HepG2 (cell line): ENCODE data around the gene RAB6B.

ENCODE experiments used
- ATF1 ChIP-seq: IDR thresholded peaks from 2 replicates; pipeline ENCODE4 v1.6.1; 2016; ENCODE audit warnings: mild to moderate bottlenecking, control low read depth
- CAMTA2 ChIP-seq: sonication (generic); formaldehyde crosslinking; IDR thresholded peaks from 2 replicates; pipeline ENCODE4 v1.4.0; 2020; ENCODE audit warnings: mild to moderate bottlenecking, missing genetic modification reagents, borderline replicate concordance
- ESRRA ChIP-seq: sonication (generic); formaldehyde crosslinking; IDR thresholded peaks from 2 replicates; pipeline ENCODE4 v1.5.1; 2020; ENCODE audit warnings: mild to moderate bottlenecking, low read depth, missing genetic modification reagents
- POLR2A ChIP-seq, 2 experiments: IDR thresholded peaks; 2 replicates each; pipeline ENCODE4 v1.6.1; 2011; ENCODE audit warnings: low read depth in 2 of 2, low read length in 2 of 2, mild to moderate bottlenecking in 1 of 2, moderate library complexity in 1 of 2; ENCODE audit not compliant: insufficient read depth in 1 of 2
- RARG ChIP-seq: sonication (generic); formaldehyde crosslinking; IDR thresholded peaks from 2 replicates; pipeline ENCODE4 v1.4.0; 2020; ENCODE audit warnings: low read depth, mild to moderate bottlenecking, missing genetic modification reagents
- SMC3 ChIP-seq: IDR thresholded peaks from 2 replicates; pipeline ENCODE4 v1.6.1; 2011; ENCODE audit warnings: low read length, improper control_type of control experiment
- TF ChIP-seq, protein P1 (sequence below): sonication (generic); formaldehyde crosslinking; IDR thresholded peaks from 2 replicates; pipeline ENCODE4 v1.4.0; 2020; ENCODE audit warnings: missing genetic modification reagents
- TF ChIP-seq, protein P2 (sequence below): sonication (generic); formaldehyde crosslinking; IDR thresholded peaks from 2 replicates; pipeline ENCODE4 v1.8.1; 2022; ENCODE audit warnings: low read depth, mild to moderate bottlenecking, missing genetic modification reagents

DNA sequence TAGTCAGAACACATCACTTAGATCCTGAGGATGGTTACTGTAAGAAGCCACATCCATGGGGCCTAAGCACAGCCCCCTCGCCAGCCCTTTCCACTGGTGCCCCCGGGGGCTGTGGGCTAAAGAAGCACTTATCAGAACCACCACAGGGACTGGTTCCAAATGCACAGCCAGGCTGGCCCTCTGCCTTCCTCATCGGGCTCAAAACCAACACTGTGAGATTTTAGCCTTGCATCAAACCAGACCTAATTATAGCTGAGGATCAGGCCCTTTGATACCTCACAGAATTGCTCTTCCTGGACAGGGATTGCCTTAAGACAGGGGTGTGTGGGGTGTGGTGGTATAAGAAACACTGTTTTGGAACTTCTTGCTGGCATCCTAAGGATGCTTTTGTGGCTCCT is 66.4 kb downstream of the RAB6B start:
- TF ChIP-seq, protein P1, sequence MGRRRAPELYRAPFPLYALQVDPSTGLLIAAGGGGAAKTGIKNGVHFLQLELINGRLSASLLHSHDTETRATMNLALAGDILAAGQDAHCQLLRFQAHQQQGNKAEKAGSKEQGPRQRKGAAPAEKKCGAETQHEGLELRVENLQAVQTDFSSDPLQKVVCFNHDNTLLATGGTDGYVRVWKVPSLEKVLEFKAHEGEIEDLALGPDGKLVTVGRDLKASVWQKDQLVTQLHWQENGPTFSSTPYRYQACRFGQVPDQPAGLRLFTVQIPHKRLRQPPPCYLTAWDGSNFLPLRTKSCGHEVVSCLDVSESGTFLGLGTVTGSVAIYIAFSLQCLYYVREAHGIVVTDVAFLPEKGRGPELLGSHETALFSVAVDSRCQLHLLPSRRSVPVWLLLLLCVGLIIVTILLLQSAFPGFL (CRISPR knock-in tag), result no peak
- TF ChIP-seq CAMTA2 (CRISPR knock-in tag) (no peak), POLR2A (IDR thresholded peaks at IDR 0.05; ENCODE audit: insufficient read depth in 1 of 2, low read depth in 2 of 2, low read length in 2 of 2) (no peak), RARG (CRISPR knock-in tag) (no peak), SMC3 (no peak), ESRRA (CRISPR knock-in tag) (no peak), ATF1 (no peak)
- TF ChIP-seq, protein P2, sequence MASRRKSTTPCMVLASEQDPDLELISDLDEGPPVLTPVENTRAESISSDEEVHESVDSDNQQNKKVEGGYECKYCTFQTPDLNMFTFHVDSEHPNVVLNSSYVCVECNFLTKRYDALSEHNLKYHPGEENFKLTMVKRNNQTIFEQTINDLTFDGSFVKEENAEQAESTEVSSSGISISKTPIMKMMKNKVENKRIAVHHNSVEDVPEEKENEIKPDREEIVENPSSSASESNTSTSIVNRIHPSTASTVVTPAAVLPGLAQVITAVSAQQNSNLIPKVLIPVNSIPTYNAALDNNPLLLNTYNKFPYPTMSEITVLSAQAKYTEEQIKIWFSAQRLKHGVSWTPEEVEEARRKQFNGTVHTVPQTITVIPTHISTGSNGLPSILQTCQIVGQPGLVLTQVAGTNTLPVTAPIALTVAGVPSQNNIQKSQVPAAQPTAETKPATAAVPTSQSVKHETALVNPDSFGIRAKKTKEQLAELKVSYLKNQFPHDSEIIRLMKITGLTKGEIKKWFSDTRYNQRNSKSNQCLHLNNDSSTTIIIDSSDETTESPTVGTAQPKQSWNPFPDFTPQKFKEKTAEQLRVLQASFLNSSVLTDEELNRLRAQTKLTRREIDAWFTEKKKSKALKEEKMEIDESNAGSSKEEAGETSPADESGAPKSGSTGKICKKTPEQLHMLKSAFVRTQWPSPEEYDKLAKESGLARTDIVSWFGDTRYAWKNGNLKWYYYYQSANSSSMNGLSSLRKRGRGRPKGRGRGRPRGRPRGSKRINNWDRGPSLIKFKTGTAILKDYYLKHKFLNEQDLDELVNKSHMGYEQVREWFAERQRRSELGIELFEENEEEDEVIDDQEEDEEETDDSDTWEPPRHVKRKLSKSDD (CRISPR knock-in tag), result no peak
